K562 (cell line): Measurements from ENCODE around the gene DCTD. TPM values are rescaled to one million over a fixed set of nuclear protein-coding genes. Genes with fewer than 3 reads are reported as not detected.

Source experiments
- ATAC-seq: fragments of 200-7000 bp; cut with Tn5 transposase; 3 replicates; pipeline ENCODE4 v1.9.1; 2020; ENCODE audit warnings: moderate library complexity
- BruUV-seq: library from RNA; stranded (reverse); fragments of 400-500 nt; replicated peaks from 2 replicates; lab custom pipeline; 2021; lab: Mats Ljungman, UMichigan
- CTCF ChIA-PET: fragments of 300-600 bp; formaldehyde crosslinking; extraction: SDS; loops from one replicate; lab custom pipeline; 2021; ENCODE audit warnings: low intra/inter-chr PET ratio; lab: Yijun Ruan, JAX
- POLR2A ChIA-PET: fragments of 300-600, 350-650 bp; sonication (Branson Sonifier 250); formaldehyde crosslinking; extraction: SDS; loops from one replicate; lab custom pipeline; 2021; ENCODE audit warnings: antibody characterized with exemption, inconsistent platforms; lab: Yijun Ruan, JAX
- DNase-seq, 4 experiments: peaks; one replicate each; pipeline versions ENCODE4 v3.0.0 to v3.0.0-alpha.2; 2011 to 2018; ENCODE audit warnings: low spot score in 3 of 4, mixed read lengths in 3 of 4; ENCODE audit errors: extremely low read depth in 1 of 4
- FAIRE-seq: peaks from 2 replicates; lab custom pipeline; 2011; peaks lifted over from hg19 to GRCh38; lab: Jason Lieb, UNC
- H2AFZ ChIP-seq: 2 replicates; pipeline ENCODE4 v1.6.0; 2011; ENCODE audit warnings: low read depth, low read length, control low read depth, inconsistent platforms
- H3K27ac ChIP-seq: fragments of 200-600 bp; 3 replicates; pipeline ENCODE4 v1.8.0; 2011; ENCODE audit warnings: low read depth, mild to moderate bottlenecking, control low read depth, inconsistent platforms, low read length, moderate library complexity, mixed read lengths; ENCODE audit errors: extremely low read depth
- H3K27me3 ChIP-seq, 2 experiments: fragments of 300-600 bp in 1 of 2; 2 replicates in 1 of 2; 3 replicates in 1 of 2; pipeline versions ENCODE4 v1.6.0 to v1.8.0; 2011; ENCODE audit warnings: inconsistent platforms in 2 of 2, low read length in 2 of 2, mild to moderate bottlenecking in 1 of 2, mixed read lengths in 1 of 2, moderate library complexity in 1 of 2; ENCODE audit not compliant: control insufficient read depth in 2 of 2, insufficient read depth in 2 of 2
- H3K36me3 ChIP-seq: fragments of 300-600 bp; 3 replicates; pipeline ENCODE4 v1.8.0; 2011; ENCODE audit warnings: mild to moderate bottlenecking, low read length, inconsistent platforms; ENCODE audit not compliant: control insufficient read depth, insufficient read depth
- H3K4me1 ChIP-seq, 2 experiments: fragments of 200-600 bp in 1 of 2; replicated peaks in 1 of 2; 2 replicates in 1 of 2; 3 replicates in 1 of 2; pipeline versions ENCODE4 v1.5.1 to v1.8.0; 2011; ENCODE audit warnings: inconsistent platforms in 2 of 2, low read length in 2 of 2, mild to moderate bottlenecking in 1 of 2, mixed read lengths in 1 of 2, moderate library complexity in 1 of 2; ENCODE audit not compliant: control insufficient read depth in 2 of 2, insufficient read depth in 2 of 2
- H3K4me2 ChIP-seq: 2 replicates; pipeline ENCODE4 v1.6.1; 2011; ENCODE audit warnings: low read length, control low read depth, inconsistent platforms, mixed read lengths; ENCODE audit not compliant: insufficient read depth
- H3K4me3 ChIP-seq: fragments of 200-600 bp; sonication (generic), shearing (Covaris generic); 2 replicates; pipeline ENCODE4 v1.5.1; 2016; ENCODE audit warnings: control low read depth, inconsistent platforms
- H3K79me2 ChIP-seq: fragments of 200-600 bp; 3 replicates; pipeline ENCODE4 v1.8.0; 2011; ENCODE audit warnings: low read length, inconsistent platforms; ENCODE audit not compliant: control insufficient read depth, insufficient read depth
- H3K9ac ChIP-seq, 2 experiments: 2 replicates each; pipeline versions ENCODE4 v1.6.0 to v1.6.1; 2011; ENCODE audit warnings: low read depth in 2 of 2, low read length in 2 of 2, control low read depth in 1 of 2, inconsistent platforms in 1 of 2, mild to moderate bottlenecking in 1 of 2, mixed read lengths in 1 of 2; ENCODE audit not compliant: insufficient read depth in 1 of 2
- H3K9me1 ChIP-seq: one replicate; pipeline ENCODE4 v1.6.0; 2011; ENCODE audit warnings: inconsistent platforms, mild to moderate bottlenecking, low read length, moderate library complexity; ENCODE audit not compliant: control insufficient read depth, insufficient read depth
- H3K9me3 ChIP-seq: replicated peaks from 2 replicates; pipeline ENCODE4 v1.5.1; 2011; ENCODE audit warnings: low read depth, low read length, inconsistent platforms; ENCODE audit not compliant: control insufficient read depth, insufficient read depth
- H4K20me1 ChIP-seq: replicated peaks from 2 replicates; pipeline ENCODE4 v1.6.1; 2011; ENCODE audit warnings: low read length, inconsistent platforms, mixed read lengths; ENCODE audit not compliant: control insufficient read depth, insufficient read depth
- DDX20 ChIP-seq: fragments of 450-650 bp; IDR thresholded peaks from 2 replicates; pipeline ENCODE4 v1.6.1; 2016; ENCODE audit warnings: missing genetic modification characterization, low read depth, mild to moderate bottlenecking, missing compliant biosample characterization, moderate library complexity
- MBD2 ChIP-seq: sonication (generic); IDR thresholded peaks from 2 replicates; pipeline ENCODE4 v1.6.1; 2016; ENCODE audit warnings: low read depth, borderline replicate concordance
- NRF1 ChIP-seq, 2 experiments: fragments of 450-650 bp; IDR thresholded peaks in 1 of 2; conservative IDR thresholded peaks in 1 of 2; 2 replicates each; pipeline ENCODE4 v1.6.1; 2014; ENCODE audit warnings: mild to moderate bottlenecking in 2 of 2
- PRPF4 ChIP-seq: fragments of 200-400 bp; formaldehyde crosslinking; IDR thresholded peaks from one replicate; pipeline ENCODE4 v1.6.1; 2017; ENCODE audit warnings: low read length, low read depth, mild to moderate bottlenecking; ENCODE audit not compliant: insufficient read depth, poor library complexity, severe bottlenecking
- SMARCA4 ChIP-seq: fragments of 450-650 bp; IDR thresholded peaks from 2 replicates; pipeline ENCODE4 v1.6.1; 2016
- TEAD2 ChIP-seq: fragments of 450-650 bp; IDR thresholded peaks from 2 replicates; pipeline ENCODE4 v1.6.1; 2016; ENCODE audit warnings: missing genetic modification characterization, control low read depth, missing compliant biosample characterization
- TGIF2 ChIP-seq: sonication (generic); formaldehyde crosslinking; IDR thresholded peaks from 2 replicates; pipeline ENCODE4 v1.8.1; 2022; ENCODE audit warnings: mild to moderate bottlenecking, missing genetic modification reagents, moderate library complexity
- ZSCAN29 ChIP-seq: fragments of 450-650 bp; IDR thresholded peaks from 2 replicates; pipeline ENCODE4 v1.6.1; 2017
- WGBS: fragments of 100-300 bp; shearing (Covaris generic); methylation state at CpG from one replicate; pipeline ENCODE4 v1.1.6; 2016; ENCODE audit warnings: low coverage, mixed read lengths; ENCODE audit not compliant: insufficient coverage; ENCODE audit errors: missing lambda C conversion rate; 5-methylcytosine and 5-hydroxymethylcytosine counted together
- in situ Hi-C: fragments of 300-500 bp; cut with MboI; formaldehyde crosslinking; loops from 4 replicates; pipeline ENCODE4 v1.15.0; 2018; ENCODE audit warnings: inconsistent platforms, mixed read lengths
- intact Hi-C: fragments of 100-400 bp; cut with micrococcal nuclease; formaldehyde crosslinking; loops from 2 replicates; pipeline ENCODE4 v1.14.2; 2022
- polyA plus RNA-seq, 8 experiments: library from polyadenylated mRNA; depleted of rRNA in 4 of 8; stranded (reverse) in 5 of 8; unstranded in 3 of 8; fragments of >200 nt; fragmentation: Nextera tagmentation in 2 of 8; fragmentation: Illumina TruSeq in 1 of 8; extraction: Ambion mirVana in 2 of 8; extraction: Trizol in 1 of 8; gene quantifications; 2 replicates each; pipeline versions ENCODE4 v1.2.1 to v1.2.3, GENCODE V29; 2011 to 2014; ENCODE audit warnings: inconsistent platforms in 1 of 8, missing spikeins in 1 of 8
- total RNA-seq, 7 experiments: library from RNA; depleted of rRNA in 6 of 7; stranded (reverse); fragments of >200 nt in 6 of 7; fragmentation: Illumina TruSeq in 2 of 7; extraction: Trizol in 2 of 7; gene quantifications; 2 replicates each; pipeline versions ENCODE4 v1.2.1 to v1.2.3, GENCODE V29; 2011 to 2021; ENCODE audit warnings: low replicate concordance in 1 of 7
- TF ChIP-seq, protein P1 (sequence below): fragments of 250-450 bp; sonication (Bioruptor Pico); IDR thresholded peaks from 2 replicates; pipeline ENCODE4 v1.5.0; 2020; ENCODE audit warnings: mild to moderate bottlenecking
- TF ChIP-seq, protein P2 (sequence below): fragments of 450-650 bp; IDR thresholded peaks from 2 replicates; pipeline ENCODE4 v1.6.1; 2016; ENCODE audit warnings: mild to moderate bottlenecking, moderate library complexity

Gene DCTD
- total and polyA plus RNA-seq, 9 of the 15 experiments (the other 6 are each of a cell fraction or from before 2014, with no cell fraction given): 38.7 to 114 (median 76.5) TPM

DNA sequence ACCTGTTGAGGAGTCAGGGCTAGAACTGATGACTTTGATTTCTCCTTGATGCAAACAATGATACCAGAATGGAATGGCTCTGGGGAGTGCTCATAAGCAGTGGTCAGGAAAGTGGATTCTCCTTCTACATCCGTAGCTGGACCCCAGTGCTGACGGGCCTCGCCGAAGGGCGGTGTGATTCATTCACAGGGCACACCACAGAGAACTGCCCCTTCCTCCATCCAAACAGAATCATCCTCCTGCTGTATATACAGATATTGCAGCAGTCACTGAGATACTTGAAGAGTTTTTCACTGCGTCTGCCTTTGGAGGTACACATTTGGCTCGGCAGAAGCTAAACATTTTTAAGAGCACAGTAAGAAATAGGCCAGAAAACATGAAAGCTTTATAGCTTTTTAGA, 7.3 kb upstream of the DCTD start:
- Histone ChIP-seq H2AFZ (no peak overlapping the region), H3K9ac (no peak overlapping the region), H3K79me2 (no peaks in the 10 kb centered on the region), H3K27ac (no peak overlapping the region), H3K36me3 (no peaks in the 10 kb centered on the region), H3K9me3 (no peaks in the 10 kb centered on the region), H3K4me3 (no peak overlapping the region), H3K9me1 (no peaks in the 10 kb centered on the region), H3K4me2 (no peak overlapping the region), H3K4me1 (peaks cover 0 to 3% of the 10 kb centered on the region in 2 experiments; a peak in 1 of 5 replicates), H3K27me3 (no peaks in the 10 kb centered on the region), H4K20me1 (no peaks in the 10 kb centered on the region)
- 92% methylated on average over 7 of the region's 7 CpGs for WGBS
- intact Hi-C loops: no loop called here
- POLR2A ChIA-PET: no interaction called here
- FAIRE-seq (no peak), ATAC-seq (no peak), DNase-seq (no peak)
- CTCF ChIA-PET: interaction anchor here (1.2 to 2.5 kb wide), 2 partner anchors 13 to 338 kb away, joined by 4 to 12 read pairs; no protein-coding TSS in a partner anchor
- BruUV-seq: no TSS peak
- in situ Hi-C loops: no loop called here
- TF ChIP-seq MBD2: no peak
- TF ChIP-seq, protein P1, sequence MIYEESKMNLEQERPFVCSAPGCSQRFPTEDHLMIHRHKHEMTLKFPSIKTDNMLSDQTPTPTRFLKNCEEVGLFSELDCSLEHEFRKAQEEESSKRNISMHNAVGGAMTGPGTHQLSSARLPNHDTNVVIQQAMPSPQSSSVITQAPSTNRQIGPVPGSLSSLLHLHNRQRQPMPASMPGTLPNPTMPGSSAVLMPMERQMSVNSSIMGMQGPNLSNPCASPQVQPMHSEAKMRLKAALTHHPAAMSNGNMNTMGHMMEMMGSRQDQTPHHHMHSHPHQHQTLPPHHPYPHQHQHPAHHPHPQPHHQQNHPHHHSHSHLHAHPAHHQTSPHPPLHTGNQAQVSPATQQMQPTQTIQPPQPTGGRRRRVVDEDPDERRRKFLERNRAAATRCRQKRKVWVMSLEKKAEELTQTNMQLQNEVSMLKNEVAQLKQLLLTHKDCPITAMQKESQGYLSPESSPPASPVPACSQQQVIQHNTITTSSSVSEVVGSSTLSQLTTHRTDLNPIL (CRISPR knock-in tag): no peak
- no peak for TF ChIP-seq DDX20 (tag)
- no peak for TF ChIP-seq TEAD2 (tag)
- TF ChIP-seq, protein P2, sequence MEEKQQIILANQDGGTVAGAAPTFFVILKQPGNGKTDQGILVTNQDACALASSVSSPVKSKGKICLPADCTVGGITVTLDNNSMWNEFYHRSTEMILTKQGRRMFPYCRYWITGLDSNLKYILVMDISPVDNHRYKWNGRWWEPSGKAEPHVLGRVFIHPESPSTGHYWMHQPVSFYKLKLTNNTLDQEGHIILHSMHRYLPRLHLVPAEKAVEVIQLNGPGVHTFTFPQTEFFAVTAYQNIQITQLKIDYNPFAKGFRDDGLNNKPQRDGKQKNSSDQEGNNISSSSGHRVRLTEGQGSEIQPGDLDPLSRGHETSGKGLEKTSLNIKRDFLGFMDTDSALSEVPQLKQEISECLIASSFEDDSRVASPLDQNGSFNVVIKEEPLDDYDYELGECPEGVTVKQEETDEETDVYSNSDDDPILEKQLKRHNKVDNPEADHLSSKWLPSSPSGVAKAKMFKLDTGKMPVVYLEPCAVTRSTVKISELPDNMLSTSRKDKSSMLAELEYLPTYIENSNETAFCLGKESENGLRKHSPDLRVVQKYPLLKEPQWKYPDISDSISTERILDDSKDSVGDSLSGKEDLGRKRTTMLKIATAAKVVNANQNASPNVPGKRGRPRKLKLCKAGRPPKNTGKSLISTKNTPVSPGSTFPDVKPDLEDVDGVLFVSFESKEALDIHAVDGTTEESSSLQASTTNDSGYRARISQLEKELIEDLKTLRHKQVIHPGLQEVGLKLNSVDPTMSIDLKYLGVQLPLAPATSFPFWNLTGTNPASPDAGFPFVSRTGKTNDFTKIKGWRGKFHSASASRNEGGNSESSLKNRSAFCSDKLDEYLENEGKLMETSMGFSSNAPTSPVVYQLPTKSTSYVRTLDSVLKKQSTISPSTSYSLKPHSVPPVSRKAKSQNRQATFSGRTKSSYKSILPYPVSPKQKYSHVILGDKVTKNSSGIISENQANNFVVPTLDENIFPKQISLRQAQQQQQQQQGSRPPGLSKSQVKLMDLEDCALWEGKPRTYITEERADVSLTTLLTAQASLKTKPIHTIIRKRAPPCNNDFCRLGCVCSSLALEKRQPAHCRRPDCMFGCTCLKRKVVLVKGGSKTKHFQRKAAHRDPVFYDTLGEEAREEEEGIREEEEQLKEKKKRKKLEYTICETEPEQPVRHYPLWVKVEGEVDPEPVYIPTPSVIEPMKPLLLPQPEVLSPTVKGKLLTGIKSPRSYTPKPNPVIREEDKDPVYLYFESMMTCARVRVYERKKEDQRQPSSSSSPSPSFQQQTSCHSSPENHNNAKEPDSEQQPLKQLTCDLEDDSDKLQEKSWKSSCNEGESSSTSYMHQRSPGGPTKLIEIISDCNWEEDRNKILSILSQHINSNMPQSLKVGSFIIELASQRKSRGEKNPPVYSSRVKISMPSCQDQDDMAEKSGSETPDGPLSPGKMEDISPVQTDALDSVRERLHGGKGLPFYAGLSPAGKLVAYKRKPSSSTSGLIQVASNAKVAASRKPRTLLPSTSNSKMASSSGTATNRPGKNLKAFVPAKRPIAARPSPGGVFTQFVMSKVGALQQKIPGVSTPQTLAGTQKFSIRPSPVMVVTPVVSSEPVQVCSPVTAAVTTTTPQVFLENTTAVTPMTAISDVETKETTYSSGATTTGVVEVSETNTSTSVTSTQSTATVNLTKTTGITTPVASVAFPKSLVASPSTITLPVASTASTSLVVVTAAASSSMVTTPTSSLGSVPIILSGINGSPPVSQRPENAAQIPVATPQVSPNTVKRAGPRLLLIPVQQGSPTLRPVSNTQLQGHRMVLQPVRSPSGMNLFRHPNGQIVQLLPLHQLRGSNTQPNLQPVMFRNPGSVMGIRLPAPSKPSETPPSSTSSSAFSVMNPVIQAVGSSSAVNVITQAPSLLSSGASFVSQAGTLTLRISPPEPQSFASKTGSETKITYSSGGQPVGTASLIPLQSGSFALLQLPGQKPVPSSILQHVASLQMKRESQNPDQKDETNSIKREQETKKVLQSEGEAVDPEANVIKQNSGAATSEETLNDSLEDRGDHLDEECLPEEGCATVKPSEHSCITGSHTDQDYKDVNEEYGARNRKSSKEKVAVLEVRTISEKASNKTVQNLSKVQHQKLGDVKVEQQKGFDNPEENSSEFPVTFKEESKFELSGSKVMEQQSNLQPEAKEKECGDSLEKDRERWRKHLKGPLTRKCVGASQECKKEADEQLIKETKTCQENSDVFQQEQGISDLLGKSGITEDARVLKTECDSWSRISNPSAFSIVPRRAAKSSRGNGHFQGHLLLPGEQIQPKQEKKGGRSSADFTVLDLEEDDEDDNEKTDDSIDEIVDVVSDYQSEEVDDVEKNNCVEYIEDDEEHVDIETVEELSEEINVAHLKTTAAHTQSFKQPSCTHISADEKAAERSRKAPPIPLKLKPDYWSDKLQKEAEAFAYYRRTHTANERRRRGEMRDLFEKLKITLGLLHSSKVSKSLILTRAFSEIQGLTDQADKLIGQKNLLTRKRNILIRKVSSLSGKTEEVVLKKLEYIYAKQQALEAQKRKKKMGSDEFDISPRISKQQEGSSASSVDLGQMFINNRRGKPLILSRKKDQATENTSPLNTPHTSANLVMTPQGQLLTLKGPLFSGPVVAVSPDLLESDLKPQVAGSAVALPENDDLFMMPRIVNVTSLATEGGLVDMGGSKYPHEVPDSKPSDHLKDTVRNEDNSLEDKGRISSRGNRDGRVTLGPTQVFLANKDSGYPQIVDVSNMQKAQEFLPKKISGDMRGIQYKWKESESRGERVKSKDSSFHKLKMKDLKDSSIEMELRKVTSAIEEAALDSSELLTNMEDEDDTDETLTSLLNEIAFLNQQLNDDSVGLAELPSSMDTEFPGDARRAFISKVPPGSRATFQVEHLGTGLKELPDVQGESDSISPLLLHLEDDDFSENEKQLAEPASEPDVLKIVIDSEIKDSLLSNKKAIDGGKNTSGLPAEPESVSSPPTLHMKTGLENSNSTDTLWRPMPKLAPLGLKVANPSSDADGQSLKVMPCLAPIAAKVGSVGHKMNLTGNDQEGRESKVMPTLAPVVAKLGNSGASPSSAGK: no peak
- no peak for TF ChIP-seq TGIF2 (CRISPR knock-in tag)
- no peak for TF ChIP-seq NRF1 (conservative IDR thresholded peaks at IDR 0.05 in 1 of 2, IDR thresholded peaks at IDR 0.05 in 1 of 2)
- TF ChIP-seq SMARCA4: no peak
- TF ChIP-seq ZSCAN29: no peak
- no peak for TF ChIP-seq PRPF4
